ENCODE data around the gene MAF.

MAF gene

DNA sequence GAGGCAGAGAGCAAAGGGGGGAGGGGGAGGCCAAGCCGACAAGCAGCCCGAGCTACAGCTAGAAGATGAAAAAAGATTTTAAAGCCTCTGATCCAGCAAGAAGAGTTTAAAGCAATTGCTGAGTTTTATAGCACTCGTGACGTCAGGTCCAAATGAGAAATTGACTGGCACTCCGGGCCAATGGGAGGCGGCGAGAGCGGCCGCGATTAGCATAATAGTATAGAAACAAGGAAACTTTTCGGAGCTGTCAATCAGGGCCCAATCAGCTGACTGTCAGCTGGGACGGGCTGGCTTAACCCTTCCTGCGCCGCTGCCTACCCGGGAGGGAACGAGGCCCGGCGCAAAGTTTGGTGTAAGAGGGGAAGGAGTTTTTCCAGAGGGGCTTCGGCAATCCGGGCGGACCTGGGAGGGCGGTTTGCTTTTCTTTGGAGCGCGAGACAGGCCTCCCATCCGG lies at the start of gene MAF:
Gene MAF (minus strand): TSS at position 100 of the 454 bp plus-strand sequence. CDS start 835 bp downstream, outside the sequence.
- DNase-seq, result peak; percentile 83

DNA sequence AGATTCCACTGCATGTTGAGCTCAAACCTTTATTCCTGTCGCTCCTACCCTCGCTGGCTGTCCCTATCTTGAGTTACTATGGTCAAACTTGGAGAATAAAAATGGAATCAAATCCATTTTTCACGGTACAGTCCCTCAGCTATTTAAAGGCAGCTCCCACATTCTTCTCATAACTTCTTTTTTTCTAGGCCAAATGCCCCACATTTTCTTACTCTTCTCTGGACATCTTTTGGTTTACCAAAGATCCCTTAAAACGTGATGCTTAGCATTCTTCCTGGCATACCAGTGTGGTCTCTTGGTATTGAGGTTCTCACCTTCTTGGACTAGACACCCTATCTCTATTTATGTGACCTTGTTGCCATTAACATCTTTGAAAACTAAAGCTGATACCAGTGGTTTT lies 48.3 kb upstream of the MAF start:
- DNase-seq, result peak; percentile 20

DNA sequence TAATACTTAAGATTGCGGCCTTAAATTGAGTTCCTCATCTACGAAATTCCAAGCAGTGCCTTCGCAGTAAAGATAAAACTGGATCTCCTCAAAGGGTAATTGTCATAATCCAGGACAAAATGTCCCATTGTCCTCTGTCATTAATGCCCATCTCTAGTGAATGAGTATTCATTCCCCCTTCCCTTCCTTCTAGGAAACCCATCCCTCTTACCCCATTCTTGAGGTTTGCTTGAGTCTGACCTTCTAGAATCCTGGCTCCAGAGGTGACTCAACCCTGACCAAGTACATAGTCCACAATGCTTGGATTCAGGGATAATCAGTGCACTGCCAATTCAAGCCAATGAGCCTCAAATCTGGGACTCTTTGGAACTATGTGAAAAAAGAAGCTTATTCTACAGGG lies 47.0 kb upstream of the MAF start:
- no peak for DNase-seq

DNA sequence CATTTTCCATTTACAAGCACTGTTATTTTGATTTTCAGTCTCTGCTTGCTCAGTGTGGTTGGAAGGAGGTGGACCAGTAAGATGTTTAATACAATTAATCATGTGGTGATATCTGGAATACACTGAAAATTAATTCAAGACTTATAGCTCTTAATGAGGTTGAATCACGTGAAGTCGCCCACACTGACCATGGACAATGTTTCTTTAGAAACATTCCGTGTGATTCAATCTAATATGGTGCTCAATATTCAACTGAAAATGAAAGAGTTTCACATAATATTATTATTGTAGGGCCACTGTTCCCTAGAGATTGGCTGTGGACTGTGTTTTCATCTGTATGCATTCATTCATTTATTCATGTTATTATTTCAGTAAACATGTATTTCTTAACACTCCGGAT lies 45.2 kb upstream of the MAF start:
- no peak for DNase-seq

DNA sequence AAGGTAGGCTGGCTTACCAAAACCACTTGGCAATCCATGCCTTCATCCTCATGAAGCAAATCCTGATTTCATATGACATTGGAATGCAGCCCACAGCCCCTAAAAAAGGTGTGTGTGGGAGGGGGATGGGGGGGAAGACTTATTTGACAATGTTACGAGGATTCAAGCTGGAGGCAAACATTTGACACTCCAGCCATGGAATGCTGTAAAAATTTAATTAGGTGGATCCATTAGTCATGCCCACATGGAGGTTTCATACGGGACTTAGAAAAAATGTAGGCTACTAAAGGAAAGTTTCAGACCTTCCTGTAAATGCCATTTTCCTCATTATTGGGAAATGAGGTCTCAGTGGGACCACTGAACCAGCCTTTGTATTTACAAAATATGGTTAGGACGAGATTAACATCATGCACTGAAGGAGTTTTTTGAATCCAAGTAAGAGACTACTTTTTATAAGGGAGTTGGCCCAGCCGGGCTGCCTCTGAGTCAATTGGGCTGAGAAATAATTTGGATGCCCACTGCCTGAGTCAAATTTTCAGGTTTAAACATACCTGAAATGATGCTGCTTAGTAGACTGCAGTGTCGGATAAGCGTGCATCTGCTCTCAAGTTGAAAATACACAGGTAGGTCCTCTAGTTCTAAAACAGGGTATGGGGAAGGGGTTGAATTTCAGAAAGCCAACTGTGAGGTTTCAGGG lies 44.6 kb upstream of the MAF start:
- DNase-seq, result no peak

DNA sequence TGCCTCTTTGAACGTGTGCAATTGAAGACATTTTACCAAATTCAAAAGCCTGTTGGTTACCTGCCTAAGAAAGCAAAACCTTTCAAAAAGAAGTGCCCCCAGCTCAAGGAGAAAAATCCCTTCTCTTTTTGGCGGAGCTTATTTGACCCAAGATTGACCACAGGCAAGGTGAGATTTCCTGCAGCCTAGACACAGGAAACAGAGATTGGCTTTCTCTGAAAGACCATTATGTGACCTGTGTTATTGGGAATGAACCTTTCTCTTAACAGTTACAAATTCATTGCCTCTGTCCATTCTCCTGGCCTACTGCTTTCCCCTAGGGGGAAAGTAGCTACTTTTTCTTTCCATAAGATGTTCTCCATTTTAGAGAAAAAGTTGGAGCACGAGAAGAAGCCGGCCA lies 42.1 kb upstream of the MAF start:
- no peak for DNase-seq

DNA sequence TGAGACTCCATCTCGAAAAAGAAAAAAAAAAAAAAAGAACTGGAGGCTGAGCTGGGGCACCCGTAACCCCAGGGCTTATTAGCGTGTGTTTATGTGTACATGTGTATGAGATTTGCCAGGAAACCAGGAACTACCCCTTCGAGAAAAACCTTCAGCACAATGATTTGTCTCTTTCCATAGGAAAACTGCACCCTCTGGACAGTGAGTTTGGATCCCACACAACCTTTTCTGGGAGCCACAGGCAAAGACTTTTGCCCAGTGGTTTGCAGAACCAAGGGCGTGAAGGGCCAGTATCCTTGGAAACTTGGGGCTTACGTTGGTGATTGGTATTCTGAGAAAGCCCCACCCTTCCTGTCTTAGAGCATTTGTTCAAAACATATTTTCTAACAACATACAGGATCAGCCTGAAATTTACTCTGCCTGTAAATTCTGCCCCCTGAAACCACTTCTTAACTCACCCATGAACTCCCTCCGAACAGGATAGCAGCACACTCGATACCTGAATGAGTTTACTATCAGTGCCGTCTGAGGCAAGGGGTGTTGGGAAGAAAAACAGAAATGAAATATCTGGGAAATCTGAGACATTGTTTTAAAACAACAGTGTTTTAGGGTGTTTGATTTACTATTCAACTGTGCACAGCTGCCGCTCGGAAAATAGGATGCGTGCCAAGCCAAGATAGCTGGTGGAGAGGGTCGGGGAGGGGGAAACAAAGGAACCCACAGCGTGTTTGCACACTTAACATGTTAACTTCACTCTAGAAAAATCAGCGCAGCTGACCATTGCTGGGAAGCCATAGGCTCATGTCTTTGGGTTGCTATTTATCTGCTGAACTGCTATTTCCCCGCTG lies 40.2 kb upstream of the MAF start:
- no peak for DNase-seq

DNA sequence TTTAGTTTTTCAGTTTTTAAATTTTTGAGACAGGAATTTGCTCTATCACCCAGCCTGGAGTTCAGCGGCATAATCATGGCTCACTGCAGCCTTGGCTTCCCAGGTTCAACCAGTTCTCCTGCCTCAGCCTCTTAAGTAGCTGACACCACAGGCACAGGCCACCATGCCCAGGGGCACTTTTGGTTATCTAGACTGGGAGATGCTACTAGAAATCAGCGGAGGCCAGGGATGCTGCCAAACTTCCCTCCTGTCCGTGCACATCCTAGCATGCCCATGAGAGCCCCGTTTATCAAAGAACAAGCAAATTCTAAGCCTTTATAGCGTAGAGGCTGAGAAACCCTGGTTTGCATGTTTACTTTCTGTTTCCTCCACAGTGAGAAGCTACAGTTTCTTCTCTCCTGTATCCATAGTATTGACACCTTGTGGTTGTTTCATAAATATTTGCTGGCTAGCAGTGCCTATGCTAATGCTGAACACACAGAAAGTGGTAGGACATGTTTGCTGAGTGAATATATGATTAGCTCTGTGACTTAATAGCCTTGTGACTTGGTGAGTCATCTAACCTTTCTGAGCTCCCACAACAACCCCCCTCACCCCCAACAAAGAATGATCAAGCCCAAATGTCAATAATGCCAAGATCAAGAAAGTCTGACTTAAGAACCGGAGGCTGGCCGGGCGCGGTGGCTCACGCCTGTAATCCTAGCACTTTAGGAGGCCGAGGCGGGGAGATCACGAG lies 39.2 kb upstream of the MAF start:
- DNase-seq, result no peak

DNA sequence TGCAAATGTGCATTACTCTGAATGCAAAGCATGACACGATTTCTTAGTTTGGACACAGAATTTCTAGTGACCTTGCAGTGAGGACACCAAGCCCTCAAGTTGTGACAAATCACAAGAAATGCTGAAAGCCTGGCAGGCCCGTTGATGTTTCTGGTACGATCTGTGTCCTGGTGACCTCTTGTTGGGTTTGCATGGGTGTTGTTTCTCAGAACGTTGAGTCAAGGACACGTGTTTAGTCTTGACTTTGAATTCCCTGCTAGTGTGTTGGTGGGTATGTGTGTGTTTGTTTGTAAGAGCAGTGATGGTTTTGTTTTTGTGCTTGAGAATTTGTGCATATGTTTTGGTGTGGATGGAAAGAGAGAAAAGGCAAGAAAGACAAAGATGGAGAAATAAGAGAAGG lies 37.8 kb upstream of the MAF start:
- DNase-seq, result no peak

DNA sequence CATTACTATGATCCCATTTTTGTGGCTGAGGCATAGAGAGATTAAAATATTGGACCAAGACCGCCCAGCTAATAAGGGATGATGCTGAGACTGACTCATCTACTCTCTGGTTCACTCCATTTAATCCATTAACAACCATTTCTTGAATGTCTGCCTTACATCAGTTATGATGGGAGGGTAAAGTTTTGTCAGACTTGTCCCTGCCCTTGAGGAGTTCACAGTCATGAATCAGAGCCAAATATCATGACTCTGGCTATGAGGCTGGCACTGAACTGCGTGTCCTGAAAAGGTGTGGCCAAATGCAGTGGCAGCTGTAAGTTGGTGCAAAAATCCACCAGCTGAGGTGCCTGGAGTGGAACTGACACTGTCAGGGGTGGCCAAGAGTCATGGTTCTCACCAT lies 35.0 kb upstream of the MAF start:
- no peak for DNase-seq

DNA sequence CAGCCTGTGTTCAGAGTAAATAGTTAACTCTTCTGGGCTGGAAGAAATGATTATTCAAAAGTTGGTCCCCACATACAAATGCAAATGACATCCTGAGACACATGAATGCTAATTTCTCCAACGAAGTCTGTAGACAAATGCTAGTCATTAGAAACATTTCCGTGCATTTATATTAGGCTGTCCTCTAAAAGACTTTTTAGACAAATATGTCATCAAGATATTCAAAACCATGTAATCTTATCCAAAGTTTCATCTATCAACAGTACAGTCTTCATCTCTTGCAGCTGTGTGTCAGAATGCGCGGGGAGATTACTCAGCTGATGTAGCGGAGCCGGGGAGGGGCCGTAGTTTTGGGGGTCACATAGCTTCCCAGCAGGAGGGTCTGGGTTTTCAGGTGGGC lies 33.8 kb upstream of the MAF start:
- no peak for DNase-seq

DNA sequence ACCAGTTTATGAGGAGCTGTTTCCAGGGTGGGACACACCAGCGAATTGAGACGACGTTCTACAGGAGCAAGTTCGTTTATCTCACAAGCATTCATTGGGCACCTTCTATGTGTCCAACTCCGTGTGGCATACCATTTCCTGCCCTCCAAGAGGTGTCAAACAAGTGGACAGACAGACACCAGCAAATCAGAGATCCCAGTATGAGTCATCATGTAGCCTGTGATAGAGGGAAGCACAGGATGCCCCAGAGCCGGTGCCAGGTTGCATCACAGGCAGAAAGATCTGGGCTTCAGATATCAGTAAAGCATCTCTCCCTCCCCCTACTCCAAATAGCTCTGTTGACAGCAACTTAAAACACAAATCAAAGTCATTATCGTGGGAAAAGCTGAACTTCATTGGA lies 31.8 kb upstream of the MAF start:
- no peak for DNase-seq

DNA sequence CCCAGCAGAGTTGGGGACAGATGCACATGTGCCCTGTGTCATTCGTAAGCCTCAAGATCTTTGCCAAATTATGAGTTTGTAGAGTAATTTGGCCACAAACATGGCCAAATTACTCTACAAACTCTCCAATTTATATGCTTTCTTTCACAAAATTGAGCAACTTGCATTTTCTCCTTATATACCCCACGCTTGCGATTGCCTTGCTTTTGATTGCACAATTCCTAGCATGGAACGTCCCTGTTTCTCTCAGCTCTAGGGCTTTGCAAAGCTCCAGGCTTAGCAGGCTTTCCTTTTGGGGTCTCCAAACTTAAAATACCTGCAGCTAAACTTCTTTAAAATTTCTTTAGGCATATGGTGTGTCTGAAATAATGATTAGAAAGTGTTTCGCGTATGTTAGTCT lies 28.5 kb upstream of the MAF start:
- no peak for DNase-seq

DNA sequence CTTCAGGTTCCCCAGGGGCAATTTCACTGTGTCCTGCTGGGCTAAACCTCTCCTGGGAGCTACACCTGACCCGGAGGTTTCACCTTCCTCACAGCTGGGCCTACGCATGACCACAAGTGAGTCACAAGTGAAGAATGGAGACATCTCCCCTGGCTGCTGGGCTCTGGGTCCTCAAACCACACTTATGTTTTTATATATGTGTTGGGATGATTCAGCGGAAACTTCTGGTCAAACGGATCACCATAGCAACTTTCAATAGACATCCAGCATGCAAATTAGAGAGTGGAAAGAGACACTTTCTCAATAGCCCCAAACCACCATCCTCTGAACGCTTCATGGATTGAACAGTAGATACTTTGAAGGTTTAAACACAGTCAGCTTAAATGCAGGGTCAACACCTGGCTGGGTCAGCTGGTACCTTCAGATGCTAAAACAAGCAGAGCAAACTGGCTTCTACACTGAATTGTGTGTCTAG lies 28.0 kb upstream of the MAF start:
- peak; percentile 67 for DNase-seq

DNA sequence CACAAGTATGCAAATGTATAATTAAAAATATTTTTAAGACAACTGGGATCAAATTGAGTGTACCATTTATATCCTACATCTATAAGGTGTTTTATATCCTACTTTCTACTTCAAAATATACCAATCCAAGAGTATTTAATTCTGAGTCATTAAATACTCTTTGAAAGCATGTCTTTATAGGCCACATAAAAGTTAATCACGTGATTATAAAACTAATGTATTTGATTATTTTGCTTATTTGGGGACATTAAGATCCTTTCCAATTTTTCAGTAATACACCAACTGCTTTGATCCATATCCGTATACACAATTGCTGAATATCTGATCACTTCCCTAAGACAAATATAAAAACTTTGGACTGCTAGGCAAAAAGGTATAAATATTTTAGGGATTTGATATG lies 26.6 kb upstream of the MAF start:
- no peak for DNase-seq

DNA sequence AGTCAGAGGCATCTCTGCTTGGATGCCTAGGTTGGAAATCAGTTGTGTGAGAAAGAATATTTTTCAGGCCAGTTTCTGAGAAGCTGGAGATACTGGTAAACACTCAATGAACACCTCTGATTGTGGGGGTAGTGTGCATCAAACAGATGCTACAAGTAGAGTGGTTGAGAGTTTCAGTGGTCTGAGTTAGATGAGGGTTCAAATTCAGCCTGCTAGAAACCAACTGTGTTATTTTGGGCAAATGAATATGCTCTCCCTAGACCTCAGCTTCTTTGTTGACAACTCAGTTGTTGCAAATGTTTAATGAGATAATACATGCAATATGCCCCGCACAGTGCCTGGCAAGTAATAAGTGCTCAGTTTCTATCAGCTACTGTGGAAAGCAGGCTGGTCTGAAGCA lies 25.2 kb upstream of the MAF start:
- no peak for DNase-seq

DNA sequence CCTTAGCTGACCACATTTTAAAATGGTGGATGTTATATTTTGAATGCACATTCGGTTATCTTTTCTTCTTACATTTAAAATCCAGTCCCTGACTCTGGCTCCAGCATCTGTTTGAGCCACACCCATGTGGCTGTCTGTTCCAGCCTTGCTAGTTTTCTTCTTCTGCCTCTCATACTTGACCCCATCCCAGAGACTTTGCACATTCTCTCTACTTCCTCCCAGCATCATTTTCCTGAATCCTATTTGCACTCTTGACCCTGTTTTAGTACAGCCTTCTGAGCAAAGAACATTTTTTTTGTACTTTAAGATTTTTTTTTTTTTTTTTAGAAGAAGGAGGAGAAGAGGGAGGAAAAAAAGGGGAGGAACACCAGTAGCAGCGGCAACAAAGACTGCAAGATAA lies 23.3 kb upstream of the MAF start:
- no peak for DNase-seq

DNA sequence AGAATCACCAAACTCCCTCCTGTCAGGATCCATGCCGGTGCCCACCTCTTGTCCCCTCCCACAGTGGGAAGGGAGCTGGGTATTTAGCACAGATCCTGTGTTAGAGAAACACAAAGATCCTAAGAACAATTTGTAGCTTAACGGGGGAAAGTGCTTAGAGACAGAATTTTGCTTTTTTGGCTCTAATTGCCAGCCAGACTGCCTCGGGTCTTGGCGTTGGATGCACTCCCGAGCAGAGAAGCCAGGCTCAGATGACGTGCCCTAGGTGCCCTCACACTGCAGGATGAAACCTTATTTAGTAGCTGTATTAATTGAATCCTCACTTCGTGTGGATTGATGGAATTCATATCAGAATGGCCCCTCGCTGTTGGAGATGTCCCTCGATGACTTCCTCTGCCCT lies 22.5 kb upstream of the MAF start:
- DNase-seq, result no peak

DNA sequence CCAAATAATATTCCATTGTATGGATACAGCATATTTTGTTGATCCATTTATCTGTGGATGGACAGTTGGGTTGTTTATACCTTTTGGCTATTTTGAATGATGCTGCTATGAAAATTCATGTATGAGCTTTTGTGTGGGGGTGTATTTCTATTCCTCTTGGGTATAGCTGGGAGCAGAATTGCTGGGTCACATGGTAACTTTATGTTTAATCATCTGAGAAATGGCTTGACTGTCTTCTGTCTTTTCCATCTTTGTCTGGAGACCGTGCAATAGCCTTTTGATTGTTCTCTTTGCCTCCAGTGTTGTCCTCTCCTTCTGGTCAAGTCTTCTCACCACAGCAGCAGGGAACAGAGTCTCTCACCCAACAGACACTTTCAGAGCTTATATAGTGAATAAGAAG lies 20.5 kb upstream of the MAF start:
- no peak for DNase-seq

DNA sequence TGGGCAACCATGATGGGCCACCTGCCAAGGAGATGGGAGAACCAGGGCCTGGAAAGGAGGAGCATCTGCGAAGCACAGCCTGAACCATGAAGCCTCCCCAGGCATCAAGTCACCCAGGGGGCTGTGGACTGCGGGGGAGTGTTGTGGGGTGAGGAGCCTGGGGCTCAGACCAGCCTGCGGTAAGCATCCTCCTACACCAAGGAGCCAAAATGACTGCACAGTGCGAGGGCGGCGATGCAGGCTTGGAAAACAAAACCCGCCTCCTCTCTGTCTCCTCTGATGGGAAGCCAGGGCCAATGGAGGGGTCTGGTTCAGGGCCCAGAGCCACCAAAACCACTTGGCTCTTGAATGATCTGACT lies 18.1 kb upstream of the MAF start:
- no peak for DNase-seq

DNA sequence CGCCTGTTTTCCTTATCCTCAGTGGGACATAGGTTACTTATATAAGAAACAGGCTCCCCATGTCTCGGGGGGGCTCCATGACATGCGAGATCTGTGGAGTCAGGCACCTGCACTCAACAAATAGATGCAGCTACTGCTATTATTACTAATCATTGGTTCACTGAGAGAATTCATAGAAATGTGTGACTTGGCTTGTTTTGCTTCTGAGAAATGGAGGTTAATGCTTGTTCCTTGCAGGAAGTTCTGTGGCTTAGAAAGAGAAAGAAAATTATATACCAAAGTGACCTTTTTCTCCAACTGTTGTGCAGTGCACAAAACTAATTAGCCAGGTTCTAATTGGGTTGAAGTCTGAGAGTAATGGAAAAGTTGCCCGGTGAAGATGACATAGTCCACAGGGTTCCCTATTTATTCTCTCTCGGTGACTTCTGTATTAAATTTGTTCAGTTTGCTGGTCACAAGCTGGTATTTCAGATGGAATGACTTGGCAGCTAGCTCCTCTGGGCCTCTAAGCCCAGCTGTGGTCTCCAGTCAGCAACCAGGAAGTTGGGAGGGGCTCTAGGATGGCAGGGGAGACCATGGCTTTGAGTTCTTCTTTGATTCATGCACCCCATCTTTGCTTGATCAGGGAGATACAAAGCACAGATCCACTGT lies 17.6 kb upstream of the MAF start:
- no peak for DNase-seq

DNA sequence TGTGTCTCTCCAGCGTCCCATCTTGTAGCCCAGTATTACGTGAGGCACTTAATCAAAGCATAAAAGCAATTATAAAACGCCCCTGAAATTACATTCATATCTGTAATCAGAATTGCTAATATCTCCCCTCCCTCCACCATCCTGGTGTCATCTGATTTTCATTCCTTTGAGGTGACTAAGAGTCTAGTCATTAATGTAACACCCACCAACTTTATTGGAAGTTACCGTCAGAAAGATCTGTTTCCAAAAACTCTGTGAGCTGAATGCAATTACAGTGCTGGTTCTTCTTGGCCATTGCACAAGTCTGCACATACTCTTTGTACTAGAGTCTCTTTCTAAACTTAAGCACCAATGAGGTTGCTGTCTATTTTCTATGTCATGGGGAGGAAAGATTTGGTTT lies 12.5 kb upstream of the MAF start:
- DNase-seq, result peak; percentile 29

DNA sequence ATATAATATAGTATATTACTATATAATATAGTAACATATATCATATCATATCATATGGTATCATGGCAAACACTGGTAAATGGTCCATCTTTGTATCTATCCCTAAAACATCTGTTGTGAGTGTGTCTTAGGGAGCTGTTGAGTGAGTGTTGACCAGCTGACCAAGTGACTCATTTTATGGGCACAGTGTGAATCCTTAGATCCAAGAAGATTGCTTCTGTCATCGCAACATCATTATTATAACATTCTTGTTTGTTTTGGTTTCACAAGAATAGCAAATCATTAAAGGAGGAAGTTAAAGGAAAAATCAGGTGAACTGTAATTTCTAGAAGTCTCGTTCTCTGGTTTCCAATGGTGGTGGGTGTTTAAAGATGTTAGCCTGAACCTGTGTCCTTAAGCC lies 11.7 kb upstream of the MAF start:
- no peak for DNase-seq

All from fibroblast of upper back skin (primary cell).